Mesothelial cell of epicardium (in vitro differentiated cells): ENCODE measurements around the gene NID2. TPM values are rescaled to one million over a fixed set of nuclear protein-coding genes. Genes with fewer than 3 reads are reported as not detected.
A peak's percentile ranks its signal among the peaks of the same experiment; 100 is the strongest.

Source experiments
- DNase-seq, 2 experiments: peaks; one replicate each; pipeline ENCODE4 v3.0.0; 2021; ENCODE audit warnings: low spot score in 2 of 2; ENCODE audit not compliant: unreplicated experiment in 2 of 2
- H3K27ac Mint-ChIP-seq: 2 replicates; pipeline ENCODE4 v1.8.0; 2021; ENCODE audit warnings: mixed read lengths
- H3K27me3 Mint-ChIP-seq: 2 replicates; pipeline ENCODE4 v1.8.0; 2021; ENCODE audit warnings: low read depth, mixed read lengths
- H3K36me3 Mint-ChIP-seq: 2 replicates; pipeline ENCODE4 v1.8.0; 2021; ENCODE audit warnings: mixed read lengths
- H3K4me1 Mint-ChIP-seq: 2 replicates; pipeline ENCODE4 v1.8.0; 2021; ENCODE audit warnings: mixed read lengths
- H3K4me3 Mint-ChIP-seq: 2 replicates; pipeline ENCODE4 v1.8.0; 2021; ENCODE audit warnings: mild to moderate bottlenecking, moderate library complexity, mixed read lengths
- H3K9me3 Mint-ChIP-seq: 2 replicates; pipeline ENCODE4 v1.8.0; 2021; ENCODE audit warnings: mixed read lengths
- total RNA-seq: library from RNA; stranded (reverse); gene quantifications from 3 replicates; pipeline ENCODE4 v1.2.1, GENCODE V29; 2021
- TF ChIP-seq, protein P1 (sequence below): fragments of 200-600 bp; sonication (generic); IDR thresholded peaks from one replicate; pipeline ENCODE4 v1.5.0; 2021; ENCODE audit warnings: antibody characterized with exemption; ENCODE audit not compliant: unreplicated experiment

Gene NID2
- total RNA-seq, 1 donor from 2014 or later = 120 TPM

DNA sequence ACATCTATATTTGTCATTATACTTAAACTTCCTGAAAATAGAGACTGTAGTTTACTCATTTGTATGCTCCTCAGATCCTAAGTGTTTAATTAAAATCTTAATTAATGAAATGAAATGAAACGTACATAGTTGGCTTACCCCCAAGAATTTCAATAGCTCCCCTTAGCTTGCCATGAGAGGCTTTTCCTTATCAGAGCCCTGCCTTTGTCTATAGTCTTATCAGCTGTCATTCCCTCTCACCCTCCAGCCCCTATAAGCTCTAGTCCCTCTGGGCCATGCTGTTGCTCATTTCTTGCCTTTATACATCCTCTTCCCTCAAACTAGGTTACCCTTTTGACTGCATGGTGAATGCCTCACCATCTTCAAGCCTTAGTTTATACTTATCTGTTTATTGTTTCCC is 80.6 kb downstream of the NID2 start:
- H3K27ac Mint-ChIP-seq = peak overlapping the region; percentile 95
- H3K4me1 Mint-ChIP-seq = peaks cover 19% of the 10 kb centered on the region
- TF ChIP-seq, protein P1, sequence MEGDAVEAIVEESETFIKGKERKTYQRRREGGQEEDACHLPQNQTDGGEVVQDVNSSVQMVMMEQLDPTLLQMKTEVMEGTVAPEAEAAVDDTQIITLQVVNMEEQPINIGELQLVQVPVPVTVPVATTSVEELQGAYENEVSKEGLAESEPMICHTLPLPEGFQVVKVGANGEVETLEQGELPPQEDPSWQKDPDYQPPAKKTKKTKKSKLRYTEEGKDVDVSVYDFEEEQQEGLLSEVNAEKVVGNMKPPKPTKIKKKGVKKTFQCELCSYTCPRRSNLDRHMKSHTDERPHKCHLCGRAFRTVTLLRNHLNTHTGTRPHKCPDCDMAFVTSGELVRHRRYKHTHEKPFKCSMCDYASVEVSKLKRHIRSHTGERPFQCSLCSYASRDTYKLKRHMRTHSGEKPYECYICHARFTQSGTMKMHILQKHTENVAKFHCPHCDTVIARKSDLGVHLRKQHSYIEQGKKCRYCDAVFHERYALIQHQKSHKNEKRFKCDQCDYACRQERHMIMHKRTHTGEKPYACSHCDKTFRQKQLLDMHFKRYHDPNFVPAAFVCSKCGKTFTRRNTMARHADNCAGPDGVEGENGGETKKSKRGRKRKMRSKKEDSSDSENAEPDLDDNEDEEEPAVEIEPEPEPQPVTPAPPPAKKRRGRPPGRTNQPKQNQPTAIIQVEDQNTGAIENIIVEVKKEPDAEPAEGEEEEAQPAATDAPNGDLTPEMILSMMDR = no peak
- H3K4me3 Mint-ChIP-seq = peak overlapping the region; percentile 89
- peaks cover 10% of the 10 kb centered on the region for H3K36me3 Mint-ChIP-seq
- peaks cover 15% of the 10 kb centered on the region for H3K27me3 Mint-ChIP-seq
- no peak for DNase-seq
- no peaks in the 10 kb centered on the region for H3K9me3 Mint-ChIP-seq

- DNase-seq = no peak
- no peaks in the 10 kb centered on the region for H3K9me3 Mint-ChIP-seq
- H3K27me3 Mint-ChIP-seq = peaks cover 47% of the 10 kb centered on the region
- no peaks in the 10 kb centered on the region for H3K36me3 Mint-ChIP-seq
- H3K4me3 Mint-ChIP-seq = no peak overlapping the region
- TF ChIP-seq, protein P1 = no peak
- peaks cover 5% of the 10 kb centered on the region for H3K4me1 Mint-ChIP-seq
- H3K27ac Mint-ChIP-seq = no peak overlapping the region
These were observed 87.5 kb downstream of the NID2 start for GRCh38 chr14:51981218-51981854.

- Mint-ChIP-seq H3K36me3 (no peaks in the 10 kb centered on the region), H3K27me3 (peaks cover 36% of the 10 kb centered on the region), H3K27ac (no peak overlapping the region), H3K4me3 (no peak overlapping the region), H3K4me1 (peaks cover 6% of the 10 kb centered on the region), H3K9me3 (no peaks in the 10 kb centered on the region)
- TF ChIP-seq, protein P1 = peak; percentile 98
- peak; percentile 65 to 88 for DNase-seq
These were observed 89.7 kb downstream of the NID2 start for GRCh38 chr14:51979088-51979709.

DNA sequence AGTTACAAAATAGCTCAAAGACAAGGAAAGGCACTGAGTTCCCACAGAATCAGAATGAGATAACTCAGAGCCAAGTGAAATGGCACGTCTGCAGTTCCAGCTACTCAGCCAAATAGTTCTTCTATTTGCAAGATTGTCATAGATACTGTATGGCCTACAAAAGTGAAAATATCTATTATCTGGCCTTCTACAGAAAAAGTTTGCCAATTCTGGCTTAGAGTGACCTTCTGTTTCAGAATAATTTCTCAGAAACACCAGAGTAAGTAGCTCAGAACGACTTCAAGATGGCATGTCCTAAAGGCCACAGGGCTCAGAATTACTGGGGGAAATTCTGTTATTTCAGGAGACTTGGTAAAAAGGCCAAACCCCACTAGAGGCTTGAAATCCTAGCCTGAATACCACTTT is 90.2 kb downstream of the NID2 start:
- H3K4me1 Mint-ChIP-seq = peaks cover 6% of the 10 kb centered on the region
- H3K4me3 Mint-ChIP-seq = no peak overlapping the region
- DNase-seq = no peak
- H3K9me3 Mint-ChIP-seq = no peaks in the 10 kb centered on the region
- H3K27me3 Mint-ChIP-seq = peaks cover 36% of the 10 kb centered on the region
- no peak overlapping the region for H3K27ac Mint-ChIP-seq
- no peaks in the 10 kb centered on the region for H3K36me3 Mint-ChIP-seq
- TF ChIP-seq, protein P1 = no peak

DNA sequence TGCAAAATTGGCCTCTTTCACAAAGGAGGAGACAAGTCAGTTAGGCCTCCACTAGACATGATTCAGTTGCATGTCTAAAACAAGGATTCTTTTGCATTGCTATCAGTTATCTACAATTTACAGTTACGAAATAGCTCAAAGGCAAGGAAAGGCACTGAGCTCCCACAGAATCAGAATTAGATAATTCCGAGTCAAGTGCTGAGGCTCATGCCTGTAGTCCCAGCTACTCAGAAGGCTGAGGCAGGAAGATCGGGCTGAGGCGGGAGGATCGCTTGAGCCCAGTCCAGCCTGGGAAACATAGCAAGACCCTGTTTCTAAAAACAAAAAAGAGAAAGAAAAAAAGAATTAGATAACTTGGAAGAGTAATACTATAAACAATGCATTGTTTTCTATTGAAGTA is 91.8 kb downstream of the NID2 start:
- TF ChIP-seq, protein P1 = no peak
- H3K4me3 Mint-ChIP-seq = no peak overlapping the region
- H3K9me3 Mint-ChIP-seq = no peaks in the 10 kb centered on the region
- H3K4me1 Mint-ChIP-seq = peaks cover 6% of the 10 kb centered on the region
- DNase-seq = no peak
- H3K36me3 Mint-ChIP-seq = no peaks in the 10 kb centered on the region
- peak overlapping the region; percentile 61 for H3K27ac Mint-ChIP-seq
- peaks cover 26% of the 10 kb centered on the region for H3K27me3 Mint-ChIP-seq
